A549 (cell line): ENCODE measurements around the gene PRSS56.

ENCODE experiments used
- MYC ChIP-seq: IDR thresholded peaks from 2 replicates; pipeline ENCODE4 v1.6.1; 2012; ENCODE audit warnings: mild to moderate bottlenecking, inconsistent platforms, low read length, improper control_type of control experiment, borderline replicate concordance
- POLR2A ChIP-seq: IDR thresholded peaks from 2 replicates; pipeline ENCODE4 v1.6.1; 2012; ENCODE audit warnings: mild to moderate bottlenecking, low read length
- RFX5 ChIP-seq: fragments of 450-650 bp; IDR thresholded peaks from 2 replicates; pipeline ENCODE4 v1.7.1; 2014; ENCODE audit warnings: antibody characterized with exemption, mild to moderate bottlenecking, moderate library complexity
- RNF2 ChIP-seq: fragments of 200-600 bp; sonication (generic); IDR thresholded peaks from 2 replicates; pipeline ENCODE4 v1.6.1; 2016; ENCODE audit warnings: low read depth, mild to moderate bottlenecking, antibody characterized with exemption, moderate library complexity, borderline replicate concordance
- TF ChIP-seq, protein P1 (sequence below): fragments of >200 bp; sonication (Bioruptor Twin); formaldehyde crosslinking; IDR thresholded peaks from 3 replicates; pipeline ENCODE4 v1.5.1; 2016

DNA sequence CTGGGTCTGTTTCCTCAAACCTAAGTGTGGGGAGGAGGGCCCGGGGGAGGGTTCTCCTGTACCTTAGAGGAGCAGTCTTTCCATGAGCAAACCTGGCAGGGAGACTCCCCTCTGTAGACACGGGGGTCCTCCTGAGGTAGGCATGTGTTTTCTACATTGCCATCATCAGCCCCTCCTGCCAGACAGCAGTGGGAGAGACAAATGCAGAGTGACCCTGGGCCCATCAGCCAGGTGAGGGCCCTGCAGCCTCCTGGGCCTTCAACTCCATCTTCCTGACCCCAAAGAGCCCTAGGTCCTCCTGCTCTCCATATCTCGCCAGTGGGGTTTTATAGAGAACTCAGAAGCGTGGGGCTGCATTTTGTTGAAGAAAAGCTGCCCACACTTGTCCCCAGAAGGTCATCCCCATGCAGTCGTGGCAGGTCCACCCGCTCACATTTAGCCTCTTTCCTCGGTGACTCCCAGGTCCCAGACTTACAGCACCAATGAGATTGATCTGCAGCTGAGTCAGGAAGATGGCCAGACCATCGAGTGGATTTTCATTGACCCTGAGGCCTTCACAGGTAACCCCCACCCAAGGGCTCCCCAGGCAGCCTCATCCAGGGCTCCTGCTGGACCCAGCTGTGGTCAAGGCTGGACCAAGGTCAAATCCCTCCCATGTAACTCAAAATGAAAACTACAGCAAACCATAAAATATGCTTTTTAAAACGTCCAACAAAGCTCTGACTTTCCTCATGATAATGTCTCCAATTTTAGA, 21.9 kb downstream of the PRSS56 start:
- TF ChIP-seq, protein P1, sequence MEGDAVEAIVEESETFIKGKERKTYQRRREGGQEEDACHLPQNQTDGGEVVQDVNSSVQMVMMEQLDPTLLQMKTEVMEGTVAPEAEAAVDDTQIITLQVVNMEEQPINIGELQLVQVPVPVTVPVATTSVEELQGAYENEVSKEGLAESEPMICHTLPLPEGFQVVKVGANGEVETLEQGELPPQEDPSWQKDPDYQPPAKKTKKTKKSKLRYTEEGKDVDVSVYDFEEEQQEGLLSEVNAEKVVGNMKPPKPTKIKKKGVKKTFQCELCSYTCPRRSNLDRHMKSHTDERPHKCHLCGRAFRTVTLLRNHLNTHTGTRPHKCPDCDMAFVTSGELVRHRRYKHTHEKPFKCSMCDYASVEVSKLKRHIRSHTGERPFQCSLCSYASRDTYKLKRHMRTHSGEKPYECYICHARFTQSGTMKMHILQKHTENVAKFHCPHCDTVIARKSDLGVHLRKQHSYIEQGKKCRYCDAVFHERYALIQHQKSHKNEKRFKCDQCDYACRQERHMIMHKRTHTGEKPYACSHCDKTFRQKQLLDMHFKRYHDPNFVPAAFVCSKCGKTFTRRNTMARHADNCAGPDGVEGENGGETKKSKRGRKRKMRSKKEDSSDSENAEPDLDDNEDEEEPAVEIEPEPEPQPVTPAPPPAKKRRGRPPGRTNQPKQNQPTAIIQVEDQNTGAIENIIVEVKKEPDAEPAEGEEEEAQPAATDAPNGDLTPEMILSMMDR: no peak
- TF ChIP-seq MYC: no peak
- TF ChIP-seq RFX5: no peak
- no peak for TF ChIP-seq RNF2
- TF ChIP-seq POLR2A: no peak
